Sigmoid colon (tissue), 7 donors: ENCODE measurements around the gene IP6K3. TPM values are rescaled to one million over a fixed set of nuclear protein-coding genes. Genes with fewer than 3 reads are reported as not detected.

ENCODE experiments used
- DNase-seq: peaks from one replicate; pipeline ENCODE4 v3.0.0-alpha.2; 2019
- H3K27ac ChIP-seq, 4 donors: fragments of 200-600 bp; sonication (generic); one replicate each; pipeline ENCODE4 v1.5.1; 2016 to 2019; ENCODE audit warnings: mild to moderate bottlenecking in 1 of 4
- H3K27me3 ChIP-seq, 3 donors: fragments of 200-600 bp; sonication (generic); one replicate each; pipeline ENCODE4 v1.5.1; 2019; ENCODE audit warnings: mild to moderate bottlenecking in 1 of 3
- H3K36me3 ChIP-seq, 4 donors: fragments of 200-600 bp; sonication (generic); one replicate each; pipeline ENCODE4 v1.5.1; 2016 to 2019
- H3K4me1 ChIP-seq, 4 donors: fragments of 200-600 bp; sonication (generic); one replicate each; pipeline ENCODE4 v1.5.1; 2017 to 2019
- H3K4me3 ChIP-seq, 4 donors: fragments of 200-600 bp; sonication (generic); one replicate each; pipeline ENCODE4 v1.5.1; 2017 to 2019; ENCODE audit warnings: mild to moderate bottlenecking in 2 of 4, moderate library complexity in 1 of 4
- H3K9me3 ChIP-seq, 4 donors: fragments of 200-600 bp in 3 of 4; sonication (generic) in 3 of 4; one replicate each; pipeline versions ENCODE4 v1.5.1 to v1.6.1; 2013 to 2019
- EP300 ChIP-seq, 4 donors: sonication (generic); formaldehyde crosslinking; IDR thresholded peaks; one replicate each; pipeline ENCODE4 v1.6.1; 2017; ENCODE audit warnings: antibody characterized with exemption in 4 of 4
- POLR2A ChIP-seq, 2 donors: fragments of 450-650 bp; IDR thresholded peaks; one replicate each; pipeline ENCODE4 v1.6.1; 2016; ENCODE audit warnings: antibody characterized with exemption in 2 of 2, mild to moderate bottlenecking in 2 of 2, moderate library complexity in 2 of 2
- POLR2AphosphoS5 ChIP-seq, 4 donors: sonication (generic); formaldehyde crosslinking; IDR thresholded peaks; one replicate each; pipeline ENCODE4 v1.6.1; 2017; ENCODE audit warnings: antibody characterized with exemption in 4 of 4
- WGBS, 2 donors: extraction: QIAGEN DNeasy Blood & Tissue Kit; methylation state at CpG; one replicate each; pipeline ENCODE4 v1.1.7; 2013; 5-methylcytosine and 5-hydroxymethylcytosine counted together
- intact Hi-C: fragments of 100-400 bp; cut with DNase I; formaldehyde crosslinking; loops from one replicate; pipeline ENCODE4 v1.15.1; 2023
- polyA plus RNA-seq, 3 donors: library from polyadenylated mRNA; stranded (reverse); fragments of 200-250 nt; gene quantifications; one replicate each; pipeline ENCODE4 v1.2.3, GENCODE V29; 2013
- total RNA-seq, 4 donors: library from RNA; depleted of rRNA; stranded (reverse); fragments of >200 nt; gene quantifications; one replicate each; pipeline ENCODE4 v1.1.0, GENCODE V29; 2016
- TF ChIP-seq, protein P1 (sequence below), 4 experiments: fragments of 450-650 bp in 3 of 4; fragments of 200-600 bp in 1 of 4; IDR thresholded peaks; one replicate each; pipeline ENCODE4 v1.5.1; 2016 to 2019; ENCODE audit warnings: antibody characterized with exemption in 4 of 4, mild to moderate bottlenecking in 3 of 4, moderate library complexity in 2 of 4
- donor health status: healthy with polysubstance abuse.
- donor health status: Bipolar disorder and iron deficiency.
- donor health status: healthy.

The IP6K3 gene
- total and polyA plus RNA-seq, 7 donors: 0.46 to 10.3 (median 4.9) TPM

- H3K27ac ChIP-seq: no peak overlapping the region
- WGBS, 2 donors: 92 to 98% methylated on average over 1 of the region's 1 CpG
- intact Hi-C loops: no loop called here
- H3K36me3 ChIP-seq: no peaks in the 10 kb centered on the region
- DNase-seq: no peak
- H3K4me1 ChIP-seq: peaks cover 0 to 11% (median 3%) of the 10 kb centered on the region in 4 donors
- no peaks in the 10 kb centered on the region for H3K27me3 ChIP-seq
- H3K9me3 ChIP-seq: no peaks in the 10 kb centered on the region
- TF ChIP-seq EP300 (IDR thresholded peaks at IDR 0.05): no peak
- TF ChIP-seq, protein P1, sequence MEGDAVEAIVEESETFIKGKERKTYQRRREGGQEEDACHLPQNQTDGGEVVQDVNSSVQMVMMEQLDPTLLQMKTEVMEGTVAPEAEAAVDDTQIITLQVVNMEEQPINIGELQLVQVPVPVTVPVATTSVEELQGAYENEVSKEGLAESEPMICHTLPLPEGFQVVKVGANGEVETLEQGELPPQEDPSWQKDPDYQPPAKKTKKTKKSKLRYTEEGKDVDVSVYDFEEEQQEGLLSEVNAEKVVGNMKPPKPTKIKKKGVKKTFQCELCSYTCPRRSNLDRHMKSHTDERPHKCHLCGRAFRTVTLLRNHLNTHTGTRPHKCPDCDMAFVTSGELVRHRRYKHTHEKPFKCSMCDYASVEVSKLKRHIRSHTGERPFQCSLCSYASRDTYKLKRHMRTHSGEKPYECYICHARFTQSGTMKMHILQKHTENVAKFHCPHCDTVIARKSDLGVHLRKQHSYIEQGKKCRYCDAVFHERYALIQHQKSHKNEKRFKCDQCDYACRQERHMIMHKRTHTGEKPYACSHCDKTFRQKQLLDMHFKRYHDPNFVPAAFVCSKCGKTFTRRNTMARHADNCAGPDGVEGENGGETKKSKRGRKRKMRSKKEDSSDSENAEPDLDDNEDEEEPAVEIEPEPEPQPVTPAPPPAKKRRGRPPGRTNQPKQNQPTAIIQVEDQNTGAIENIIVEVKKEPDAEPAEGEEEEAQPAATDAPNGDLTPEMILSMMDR (IDR thresholded peaks at IDR 0.05): no peak
- no peak for TF ChIP-seq POLR2AphosphoS5 (IDR thresholded peaks at IDR 0.05)
- TF ChIP-seq POLR2A (IDR thresholded peaks at IDR 0.05): no peak
- H3K4me3 ChIP-seq: no peak overlapping the region
Measured at GRCh38 chr6:33752646-33753015, 5.9 kb upstream of the IP6K3 start.

DNA sequence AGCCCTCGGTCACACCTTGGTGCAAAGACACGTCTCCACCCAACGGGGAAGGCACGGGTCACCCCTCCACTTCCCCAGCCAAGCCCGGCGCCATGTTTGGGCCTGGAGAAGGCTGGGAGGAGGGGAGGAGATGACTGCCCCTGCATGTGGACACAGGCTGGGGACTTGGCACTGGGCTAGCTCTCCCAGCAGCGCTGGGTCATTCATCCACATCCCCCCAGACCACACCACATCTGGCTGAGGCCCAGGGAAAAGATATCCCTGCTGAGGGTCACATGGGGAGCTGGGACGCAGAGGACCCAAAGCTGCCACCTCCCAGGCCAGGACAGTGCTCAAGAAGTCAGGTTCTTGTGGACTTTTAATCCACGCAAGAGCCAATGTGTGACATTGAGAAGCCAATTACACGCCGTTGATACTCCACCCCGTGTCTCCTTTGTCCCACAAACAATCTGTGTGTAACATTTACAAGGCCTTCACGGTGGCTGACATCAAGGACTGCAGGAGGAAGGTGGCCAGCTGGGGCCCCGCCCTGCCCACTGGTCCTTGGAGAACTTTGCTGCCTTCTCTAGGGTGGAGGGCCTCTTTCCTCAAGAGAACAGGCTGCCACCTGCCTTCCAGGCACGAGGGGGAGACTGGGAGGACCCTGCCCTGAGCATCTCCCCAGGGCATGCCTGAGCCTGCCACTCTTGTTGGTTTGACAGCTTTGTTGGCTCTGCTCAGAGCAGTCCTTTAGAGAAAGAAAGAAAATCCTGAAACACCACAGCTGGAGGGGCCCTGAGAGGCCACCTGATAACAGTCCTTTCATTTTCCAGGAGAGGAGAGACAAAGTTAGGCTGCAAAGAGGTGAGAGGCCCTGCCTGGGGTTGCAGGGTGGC, 5.3 kb upstream of the IP6K3 start:
- intact Hi-C loops: no loop called here
- WGBS, 2 donors: 49 to 74% methylated on average over 15 of the region's 15 CpGs
- no peak for DNase-seq

GRCh38 chr6:33750244-33750991, 3.7 kb upstream of the IP6K3 start:
- H3K27ac ChIP-seq: no peak overlapping the region
- H3K36me3 ChIP-seq: no peaks in the 10 kb centered on the region
- TF ChIP-seq EP300 (IDR thresholded peaks at IDR 0.05): no peak
- TF ChIP-seq POLR2AphosphoS5 (IDR thresholded peaks at IDR 0.05): no peak
- TF ChIP-seq POLR2A (IDR thresholded peaks at IDR 0.05): no peak
- TF ChIP-seq, protein P1 (IDR thresholded peaks at IDR 0.05): no peak
- H3K27me3 ChIP-seq: no peaks in the 10 kb centered on the region
- DNase-seq: no peak
- intact Hi-C loops: no loop called here
- no peak overlapping the region for H3K4me3 ChIP-seq
- WGBS, 2 donors: 56 to 80% methylated on average over 11 of the region's 11 CpGs
- H3K9me3 ChIP-seq: no peaks in the 10 kb centered on the region
- H3K4me1 ChIP-seq: peaks cover 0 to 25% (median 21%) of the 10 kb centered on the region in 4 donors

More for the DNA sequence above, 5.3 kb upstream of the IP6K3 start:
- H3K4me1 ChIP-seq: peaks cover 0 to 13% (median 8%) of the 10 kb centered on the region in 4 donors
- H3K27me3 ChIP-seq: no peaks in the 10 kb centered on the region
- TF ChIP-seq POLR2AphosphoS5 (IDR thresholded peaks at IDR 0.05): no peak
- TF ChIP-seq POLR2A (IDR thresholded peaks at IDR 0.05): no peak
- TF ChIP-seq EP300 (IDR thresholded peaks at IDR 0.05): no peak
- TF ChIP-seq, protein P1 (IDR thresholded peaks at IDR 0.05): no peak
- no peaks in the 10 kb centered on the region for H3K9me3 ChIP-seq
- H3K27ac ChIP-seq: no peak overlapping the region
- H3K4me3 ChIP-seq: no peak overlapping the region
- H3K36me3 ChIP-seq: no peaks in the 10 kb centered on the region

GRCh38 chr6:33749401-33749800, 2.7 kb upstream of the IP6K3 start:
- no peaks in the 10 kb centered on the region for H3K27me3 ChIP-seq
- H3K4me1 ChIP-seq: peaks cover 0 to 35% (median 31%) of the 10 kb centered on the region in 4 donors
- no peaks in the 10 kb centered on the region for H3K9me3 ChIP-seq
- no peak for DNase-seq
- intact Hi-C loops: no loop called here
- 88% methylated on average over 7 of the region's 7 CpGs for WGBS, 2 donors
- H3K36me3 ChIP-seq: no peaks in the 10 kb centered on the region
- no peak overlapping the region for H3K4me3 ChIP-seq
- no peak overlapping the region for H3K27ac ChIP-seq
- TF ChIP-seq, protein P1 (IDR thresholded peaks at IDR 0.05): no peak
- TF ChIP-seq POLR2AphosphoS5 (IDR thresholded peaks at IDR 0.05) (no peak), POLR2A (IDR thresholded peaks at IDR 0.05) (no peak), EP300 (IDR thresholded peaks at IDR 0.05) (no peak)
